Tibial nerve (tissue), 4 donors: ENCODE results near the gene ESYT2. TPM values are rescaled to one million over a fixed set of nuclear protein-coding genes. Genes with fewer than 3 reads are reported as not detected.
"Not testable (repeated sequence)": the region's sequence is repeated elsewhere in the genome, so short reads cannot be mapped to it uniquely, and the experiment has no call there.

ENCODE experiments used
- DNase-seq, 2 donors: peaks; one replicate each; pipeline ENCODE4 v3.0.0-alpha.2; 2019; ENCODE audit warnings: low spot score in 2 of 2
- H3K27ac ChIP-seq, 4 donors: fragments of 200-600 bp; sonication (generic) in 3 of 4; one replicate each; pipeline ENCODE4 v1.5.1; 2017 to 2019; ENCODE audit warnings: mild to moderate bottlenecking in 1 of 4
- H3K27me3 ChIP-seq, 2 donors: fragments of 200-600 bp; sonication (generic) in 1 of 2; one replicate each; pipeline versions ENCODE4 v1.5.1 to v1.6.0; 2017 to 2019
- H3K36me3 ChIP-seq, 3 donors: fragments of 200-600 bp; sonication (generic); one replicate each; pipeline ENCODE4 v1.5.1; 2018 to 2019
- H3K4me1 ChIP-seq, 4 donors: fragments of 200-600 bp; sonication (generic) in 3 of 4; one replicate each; pipeline ENCODE4 v1.5.1; 2017 to 2019
- H3K4me3 ChIP-seq, 4 donors: fragments of 200-600 bp; sonication (generic) in 3 of 4; one replicate each; pipeline ENCODE4 v1.5.1; 2017 to 2019; ENCODE audit warnings: mild to moderate bottlenecking in 1 of 4, moderate library complexity in 1 of 4
- H3K9me3 ChIP-seq, 4 donors: fragments of 200-600 bp; sonication (generic) in 3 of 4; one replicate each; pipeline ENCODE4 v1.5.1; 2017 to 2019
- CTCF ChIP-seq, 5 experiments: fragments of 200-600 bp in 3 of 5; fragments of 450-650 bp in 2 of 5; sonication (generic) in 3 of 5; IDR thresholded peaks; one replicate each; pipeline ENCODE4 v1.5.1; 2016 to 2019; ENCODE audit warnings: antibody characterized with exemption in 5 of 5, mild to moderate bottlenecking in 3 of 5, moderate library complexity in 2 of 5
- EP300 ChIP-seq, 2 donors: sonication (generic); formaldehyde crosslinking; IDR thresholded peaks; one replicate each; pipeline ENCODE4 v1.6.1; 2017; ENCODE audit warnings: antibody characterized with exemption in 2 of 2, mild to moderate bottlenecking in 1 of 2
- POLR2A ChIP-seq, 2 donors: fragments of 450-650 bp; IDR thresholded peaks; one replicate each; pipeline ENCODE4 v1.6.1; 2017; ENCODE audit warnings: antibody characterized with exemption in 2 of 2, mild to moderate bottlenecking in 2 of 2, moderate library complexity in 2 of 2
- WGBS, 2 donors: methylation state at CpG; one replicate each; pipeline ENCODE4 v1.1.5; 2018; 5-methylcytosine and 5-hydroxymethylcytosine counted together
- total RNA-seq, 4 donors: library from RNA; depleted of rRNA; stranded (reverse); fragments of >200 nt; gene quantifications; one replicate each; pipeline ENCODE4 v1.1.0, GENCODE V29; 2016

Gene ESYT2
- total RNA-seq, 4 donors from 2014 or later: 91.0 to 124 (median 114) TPM

GRCh38 chr7:158702196-158702595 lies 127.1 kb downstream of the ESYT2 start:
- 42 to 52% methylated on average over 4 of the region's 4 CpGs for WGBS, 2 donors
- Histone ChIP-seq H3K27ac (no peak overlapping the region), H3K9me3 (peaks cover 0 to 3% (median 0%) of the 10 kb centered on the region in 4 donors), H3K36me3 (peaks cover 0 to 6% (median 0%) of the 10 kb centered on the region in 3 donors), H3K4me3 (no peak overlapping the region), H3K4me1 (peaks cover 0 to 28% (median 9%) of the 10 kb centered on the region in 4 donors), H3K27me3 (no peaks in the 10 kb centered on the region)
- no peak for DNase-seq
- TF ChIP-seq EP300 (IDR thresholded peaks at IDR 0.05) (no peak), CTCF (IDR thresholded peaks at IDR 0.05) (no peak), POLR2A (IDR thresholded peaks at IDR 0.05) (no peak)

GRCh38 chr7:158700008-158700407 lies 129.3 kb downstream of the ESYT2 start:
- no peak overlapping the region for H3K4me3 ChIP-seq
- no peak for DNase-seq
- TF ChIP-seq EP300 (IDR thresholded peaks at IDR 0.05) (no peak), POLR2A (IDR thresholded peaks at IDR 0.05) (no peak), CTCF (IDR thresholded peaks at IDR 0.05) (no peak)
- 95 to 96% methylated on average over 5 of the region's 5 CpGs for WGBS, 2 donors
- H3K27ac ChIP-seq: no peak overlapping the region
- H3K36me3 ChIP-seq: peaks cover 0 to 10% (median 0%) of the 10 kb centered on the region in 3 donors
- H3K27me3 ChIP-seq: no peaks in the 10 kb centered on the region
- H3K9me3 ChIP-seq: no peaks in the 10 kb centered on the region
- peaks cover 0 to 23% (median 14%) of the 10 kb centered on the region in 4 donors for H3K4me1 ChIP-seq

GRCh38 chr7:158699341-158699740 lies 130.0 kb downstream of the ESYT2 start:
- Histone ChIP-seq H3K27me3 (no peaks in the 10 kb centered on the region), H3K4me3 (no peak overlapping the region), H3K36me3 (peaks cover 0 to 10% (median 0%) of the 10 kb centered on the region in 3 donors), H3K27ac (no peak overlapping the region), H3K9me3 (no peaks in the 10 kb centered on the region), H3K4me1 (peaks cover 0 to 22% (median 14%) of the 10 kb centered on the region in 4 donors)
- TF ChIP-seq CTCF (IDR thresholded peaks at IDR 0.05): no peak
- TF ChIP-seq POLR2A (IDR thresholded peaks at IDR 0.05): no peak
- TF ChIP-seq EP300 (IDR thresholded peaks at IDR 0.05): no peak
- 0 to 51% methylated on average over 1 of the region's 1 CpG for WGBS, 2 donors
- DNase-seq: no peak

- DNase-seq: no peak
- Histone ChIP-seq H3K36me3 (peaks cover 0 to 10% (median 0%) of the 10 kb centered on the region in 3 donors), H3K4me1 (peaks cover 0 to 16% (median 8%) of the 10 kb centered on the region in 4 donors), H3K27ac (no peak overlapping the region), H3K27me3 (no peaks in the 10 kb centered on the region), H3K4me3 (no peak overlapping the region), H3K9me3 (no peaks in the 10 kb centered on the region)
- 86 to 89% methylated on average over 3 of the region's 3 CpGs for whole genome bisulfite sequencing, 2 donors
- no peak for TF ChIP-seq POLR2A (IDR thresholded peaks at IDR 0.05)
- TF ChIP-seq EP300 (IDR thresholded peaks at IDR 0.05): no peak
- TF ChIP-seq CTCF (IDR thresholded peaks at IDR 0.05): no peak
These were observed 130.6 kb downstream of the ESYT2 start for GRCh38 chr7:158698657-158699195.

- H3K27me3 ChIP-seq, H3K4me3 ChIP-seq, H3K4me1 ChIP-seq, H3K27ac ChIP-seq, DNase-seq, H3K9me3 ChIP-seq: not testable (repeated sequence)
- H3K36me3 ChIP-seq: peaks cover 0 to 10% (median 0%) of the 10 kb centered on the region in 3 donors
- 95 to 100% methylated on average over 2 of the region's 2 CpGs for WGBS, 2 donors
These were observed 131.7 kb downstream of the ESYT2 start for GRCh38 chr7:158697597-158697996.
